Nephron (organoid): ENCODE data around the gene CCER1.

ENCODE experiments used
- H3K27ac Mint-ChIP-seq, 3 experiments: 2 replicates each; pipeline ENCODE4 v1.8.0; 2020; ENCODE audit warnings: mixed read lengths in 3 of 3, mild to moderate bottlenecking in 2 of 3, moderate library complexity in 1 of 3
- H3K27me3 Mint-ChIP-seq: 2 replicates; pipeline ENCODE4 v1.8.0; 2021; ENCODE audit warnings: low read depth, mild to moderate bottlenecking, moderate library complexity, mixed read lengths
- H3K36me3 Mint-ChIP-seq: 2 replicates; pipeline ENCODE4 v1.8.0; 2020; ENCODE audit warnings: low read depth, mixed read lengths
- H3K4me1 Mint-ChIP-seq: 2 replicates; pipeline ENCODE4 v1.8.0; 2020; ENCODE audit warnings: mixed read lengths
- H3K4me3 Mint-ChIP-seq, 3 experiments: 2 replicates each; pipeline ENCODE4 v1.8.0; 2020; ENCODE audit warnings: mild to moderate bottlenecking in 3 of 3, mixed read lengths in 3 of 3, moderate library complexity in 2 of 3
- H3K9me3 Mint-ChIP-seq: 2 replicates; pipeline ENCODE4 v1.8.0; 2020; ENCODE audit warnings: mixed read lengths
- TF ChIP-seq, protein P1 (sequence below), 3 experiments: fragments of 200-600 bp; sonication (generic); IDR thresholded peaks; one replicate each; pipeline ENCODE4 v1.5.0; 2021; ENCODE audit warnings: antibody characterized with exemption in 3 of 3; ENCODE audit not compliant: unreplicated experiment in 3 of 3

The CCER1 gene

DNA sequence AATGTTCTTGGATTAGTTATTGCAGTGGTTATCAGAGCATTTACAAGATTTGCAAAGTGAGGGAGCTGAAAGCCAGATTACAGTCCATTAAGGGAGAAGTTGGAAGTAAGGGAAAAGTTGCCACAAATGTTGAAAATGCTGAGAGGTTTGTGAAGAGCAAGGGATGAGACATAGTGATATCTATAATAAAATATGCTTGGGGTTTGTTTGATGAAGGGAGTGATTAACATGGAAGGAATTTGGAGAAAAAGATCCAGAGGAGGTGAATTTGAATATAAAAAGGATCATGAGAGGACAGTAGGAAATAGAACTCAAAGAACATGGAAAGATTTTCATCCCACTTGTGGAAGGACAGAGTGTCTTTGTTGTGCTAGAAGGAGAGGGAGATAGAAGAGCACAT, 19.3 kb upstream of the CCER1 start:
- Mint-ChIP-seq H3K9me3 (no peaks in the 10 kb centered on the region), H3K4me3 (no peak overlapping the region)

GRCh38 chr12:90972226-90972625, 17.2 kb upstream of the CCER1 start:
- H3K27ac Mint-ChIP-seq, result no peak overlapping the region

More for the DNA sequence above, 19.3 kb upstream of the CCER1 start:
- Mint-ChIP-seq H3K4me1 (peaks cover 17% of the 10 kb centered on the region), H3K27ac (peak overlapping the region in 2 of 3 experiments; percentile 0 to 5), H3K36me3 (no peaks in the 10 kb centered on the region), H3K27me3 (no peaks in the 10 kb centered on the region)
- TF ChIP-seq, protein P1, sequence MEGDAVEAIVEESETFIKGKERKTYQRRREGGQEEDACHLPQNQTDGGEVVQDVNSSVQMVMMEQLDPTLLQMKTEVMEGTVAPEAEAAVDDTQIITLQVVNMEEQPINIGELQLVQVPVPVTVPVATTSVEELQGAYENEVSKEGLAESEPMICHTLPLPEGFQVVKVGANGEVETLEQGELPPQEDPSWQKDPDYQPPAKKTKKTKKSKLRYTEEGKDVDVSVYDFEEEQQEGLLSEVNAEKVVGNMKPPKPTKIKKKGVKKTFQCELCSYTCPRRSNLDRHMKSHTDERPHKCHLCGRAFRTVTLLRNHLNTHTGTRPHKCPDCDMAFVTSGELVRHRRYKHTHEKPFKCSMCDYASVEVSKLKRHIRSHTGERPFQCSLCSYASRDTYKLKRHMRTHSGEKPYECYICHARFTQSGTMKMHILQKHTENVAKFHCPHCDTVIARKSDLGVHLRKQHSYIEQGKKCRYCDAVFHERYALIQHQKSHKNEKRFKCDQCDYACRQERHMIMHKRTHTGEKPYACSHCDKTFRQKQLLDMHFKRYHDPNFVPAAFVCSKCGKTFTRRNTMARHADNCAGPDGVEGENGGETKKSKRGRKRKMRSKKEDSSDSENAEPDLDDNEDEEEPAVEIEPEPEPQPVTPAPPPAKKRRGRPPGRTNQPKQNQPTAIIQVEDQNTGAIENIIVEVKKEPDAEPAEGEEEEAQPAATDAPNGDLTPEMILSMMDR (IDR thresholded peaks at IDR 0.05; ENCODE audit: unreplicated experiment in 3 of 3), result no peak

DNA sequence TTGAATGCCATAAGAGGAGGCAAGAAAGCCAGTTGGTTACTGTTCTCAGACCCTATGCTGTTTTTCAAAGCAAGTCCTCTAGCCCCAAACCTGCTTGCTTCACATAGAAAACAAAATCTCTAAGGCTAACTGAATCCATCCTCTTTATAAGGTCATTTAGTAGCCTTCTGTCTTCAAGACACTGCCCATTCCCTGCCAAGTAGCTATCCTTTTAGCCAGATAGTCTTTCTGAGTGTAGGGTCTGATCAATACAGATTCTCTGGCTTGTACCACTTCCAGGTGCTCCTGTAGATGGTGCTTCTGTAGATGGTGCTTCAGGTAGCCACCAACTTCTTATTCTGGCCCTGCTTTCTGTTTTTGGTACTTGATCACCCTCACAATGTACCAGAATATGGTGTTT, 15.9 kb upstream of the CCER1 start:
- Mint-ChIP-seq H3K9me3 (no peaks in the 10 kb centered on the region), H3K4me3 (no peak overlapping the region), H3K27me3 (no peaks in the 10 kb centered on the region), H3K4me1 (peaks cover 5% of the 10 kb centered on the region), H3K36me3 (no peaks in the 10 kb centered on the region), H3K27ac (no peak overlapping the region)
- TF ChIP-seq, protein P1 (IDR thresholded peaks at IDR 0.05; ENCODE audit: unreplicated experiment in 3 of 3), result no peak

More at GRCh38 chr12:90972226-90972625, 17.2 kb upstream of the CCER1 start:
- TF ChIP-seq, protein P1 (IDR thresholded peaks at IDR 0.05; ENCODE audit: unreplicated experiment in 3 of 3), result no peak
- Mint-ChIP-seq H3K36me3 (no peaks in the 10 kb centered on the region), H3K27me3 (no peaks in the 10 kb centered on the region), H3K4me1 (peaks cover 8% of the 10 kb centered on the region), H3K9me3 (no peaks in the 10 kb centered on the region), H3K4me3 (no peak overlapping the region)

- TF ChIP-seq, protein P1 (IDR thresholded peaks at IDR 0.05; ENCODE audit: unreplicated experiment in 3 of 3), result no peak
- H3K27me3 Mint-ChIP-seq, result no peaks in the 10 kb centered on the region
- H3K4me1 Mint-ChIP-seq, result peaks cover 5% of the 10 kb centered on the region
- H3K4me3 Mint-ChIP-seq, result no peak overlapping the region
- H3K36me3 Mint-ChIP-seq, result no peaks in the 10 kb centered on the region
- no peak overlapping the region for H3K27ac Mint-ChIP-seq
- no peaks in the 10 kb centered on the region for H3K9me3 Mint-ChIP-seq
Observed at GRCh38 chr12:90970471-90970870, 15.5 kb upstream of the CCER1 start.

DNA sequence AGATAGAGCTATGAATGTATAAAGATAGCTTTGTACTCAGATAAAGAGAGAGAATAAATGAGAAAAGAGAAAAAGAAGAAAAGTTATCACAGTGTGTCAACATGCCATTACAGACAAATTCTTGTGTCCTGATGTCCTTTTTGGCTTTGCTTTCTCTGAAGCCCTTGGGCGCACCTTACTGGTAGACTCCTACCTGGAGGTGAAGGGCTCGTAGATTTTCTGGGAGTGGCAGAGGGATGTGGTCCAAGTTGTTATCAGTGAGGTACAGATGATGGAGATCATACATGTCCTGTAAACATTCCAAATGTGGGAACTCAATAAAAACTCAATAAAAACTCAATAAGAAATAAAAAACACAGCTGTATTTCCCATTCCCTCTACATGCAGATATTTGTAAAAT, 14.9 kb upstream of the CCER1 start:
- no peaks in the 10 kb centered on the region for H3K36me3 Mint-ChIP-seq
- no peaks in the 10 kb centered on the region for H3K9me3 Mint-ChIP-seq
- H3K27ac Mint-ChIP-seq, result no peak overlapping the region
- H3K4me1 Mint-ChIP-seq, result peaks cover 5% of the 10 kb centered on the region
- no peak overlapping the region for H3K4me3 Mint-ChIP-seq
- TF ChIP-seq, protein P1 (IDR thresholded peaks at IDR 0.05; ENCODE audit: unreplicated experiment in 3 of 3), result no peak
- H3K27me3 Mint-ChIP-seq, result no peaks in the 10 kb centered on the region

GRCh38 chr12:90969346-90969745, 14.4 kb upstream of the CCER1 start:
- Mint-ChIP-seq H3K36me3 (no peaks in the 10 kb centered on the region), H3K4me3 (no peak overlapping the region), H3K4me1 (peaks cover 5% of the 10 kb centered on the region), H3K27me3 (no peaks in the 10 kb centered on the region), H3K27ac (no peak overlapping the region), H3K9me3 (peaks cover 2% of the 10 kb centered on the region)
- TF ChIP-seq, protein P1 (IDR thresholded peaks at IDR 0.05; ENCODE audit: unreplicated experiment in 3 of 3), result no peak
